HEK293 (cell line): ENCODE data around the gene ERGIC1.

Experiments used
- CTCF ChIA-PET: fragments of 350-600 bp; formaldehyde crosslinking; extraction: SDS; loops from one replicate; lab custom pipeline; 2021; ENCODE audit warnings: antibody characterized with exemption; lab: Yijun Ruan, JAX
- POLR2A ChIA-PET: fragments of 300-600 bp; formaldehyde crosslinking; extraction: SDS; loops from one replicate; lab custom pipeline; 2020; ENCODE audit warnings: antibody characterized with exemption, inconsistent platforms; lab: Yijun Ruan, JAX
- H3K27ac ChIP-seq: fragments of 200-500 bp; sonication (Bioruptor generic); 2 replicates; pipeline ENCODE4 v1.5.1; 2014; ENCODE audit warnings: low read depth, low read length, control low read depth, inconsistent platforms; ENCODE audit errors: extremely low read depth
- H3K36me3 ChIP-seq, 2 experiments: fragments of 200-500 bp in 1 of 2; sonication (Bioruptor generic) in 1 of 2; 1 replicate in 1 of 2; 2 replicates in 1 of 2; pipeline ENCODE4 v1.5.1; 2014 to 2017; ENCODE audit warnings: inconsistent platforms in 2 of 2, low read length in 2 of 2; ENCODE audit not compliant: control insufficient read depth in 2 of 2, insufficient read depth in 1 of 2
- H3K4me1 ChIP-seq: fragments of 200-500 bp; sonication (Bioruptor generic); 2 replicates; pipeline ENCODE4 v1.5.1; 2014; ENCODE audit warnings: mild to moderate bottlenecking, low read length, inconsistent platforms; ENCODE audit not compliant: control insufficient read depth, insufficient read depth
- H3K4me3 ChIP-seq: 2 replicates; pipeline ENCODE4 v1.5.1; 2011; ENCODE audit warnings: low read depth, mild to moderate bottlenecking, control low read depth, low read length, moderate library complexity
- H3K9me3 ChIP-seq: fragments of 200-500 bp; sonication (Bioruptor generic); 2 replicates; pipeline ENCODE4 v1.5.1; 2014; ENCODE audit warnings: low read depth, low read length, inconsistent platforms; ENCODE audit not compliant: control insufficient read depth, insufficient read depth
- KLF8 ChIP-seq: fragments of 450-650 bp; formaldehyde crosslinking; IDR thresholded peaks from 2 replicates; pipeline ENCODE4 v1.5.1; 2016; ENCODE audit warnings: missing biosample characterization, missing genetic modification characterization
- SALL2 ChIP-seq: fragments of 450-650 bp; formaldehyde crosslinking; IDR thresholded peaks from 2 replicates; pipeline ENCODE4 v1.5.0; 2017; ENCODE audit warnings: missing biosample characterization, mild to moderate bottlenecking, missing genetic modification characterization, borderline replicate concordance
- ZBTB1 ChIP-seq: fragments of 450-650 bp; formaldehyde crosslinking; IDR thresholded peaks from 2 replicates; pipeline ENCODE4 v1.5.1; 2016; ENCODE audit warnings: missing biosample characterization, missing genetic modification characterization
- ZBTB20 ChIP-seq: fragments of 450-650 bp; formaldehyde crosslinking; IDR thresholded peaks from 2 replicates; pipeline ENCODE4 v1.5.1; 2016; ENCODE audit warnings: missing biosample characterization, missing genetic modification characterization
- ZFP69B ChIP-seq: fragments of 450-650 bp; formaldehyde crosslinking; IDR thresholded peaks from 2 replicates; pipeline ENCODE4 v1.5.1; 2016; ENCODE audit warnings: missing biosample characterization, missing genetic modification characterization
- ZNF140 ChIP-seq: fragments of 450-650 bp; formaldehyde crosslinking; IDR thresholded peaks from 2 replicates; pipeline ENCODE4 v1.5.1; 2016; ENCODE audit warnings: missing biosample characterization, missing genetic modification characterization
- ZNF266 ChIP-seq: fragments of 450-650 bp; formaldehyde crosslinking; IDR thresholded peaks from 2 replicates; pipeline ENCODE4 v1.5.1; 2016; ENCODE audit warnings: missing biosample characterization, missing genetic modification characterization, low read depth
- ZNF280C ChIP-seq: fragments of 450-650 bp; formaldehyde crosslinking; IDR thresholded peaks from 2 replicates; pipeline ENCODE4 v1.5.1; 2016; ENCODE audit warnings: missing biosample characterization, missing genetic modification characterization
- ZNF350 ChIP-seq: fragments of 450-650 bp; formaldehyde crosslinking; IDR thresholded peaks from 2 replicates; pipeline ENCODE4 v1.5.0; 2017; ENCODE audit warnings: missing biosample characterization, mild to moderate bottlenecking, missing genetic modification characterization
- ZNF426 ChIP-seq: fragments of 450-650 bp; formaldehyde crosslinking; IDR thresholded peaks from 2 replicates; pipeline ENCODE4 v1.5.1; 2017; ENCODE audit warnings: missing biosample characterization, missing genetic modification characterization, mild to moderate bottlenecking, inconsistent platforms, moderate library complexity
- ZNF639 ChIP-seq: fragments of 450-650 bp; formaldehyde crosslinking; IDR thresholded peaks from 2 replicates; pipeline ENCODE4 v1.5.1; 2016; ENCODE audit warnings: missing biosample characterization, missing genetic modification characterization
- ZNF677 ChIP-seq: fragments of 450-650 bp; IDR thresholded peaks from 2 replicates; pipeline ENCODE4 v1.5.0; 2018; ENCODE audit warnings: missing biosample characterization, mild to moderate bottlenecking, missing genetic modification characterization, moderate library complexity
- ZNF692 ChIP-seq: fragments of 450-650 bp; formaldehyde crosslinking; IDR thresholded peaks from 2 replicates; pipeline ENCODE4 v1.5.1; 2016; ENCODE audit warnings: missing biosample characterization, missing genetic modification characterization
- TF ChIP-seq, protein P1 (sequence below): fragments of 450-650 bp; formaldehyde crosslinking; IDR thresholded peaks from 2 replicates; pipeline ENCODE4 v1.5.1; 2017; ENCODE audit warnings: missing biosample characterization, missing genetic modification characterization

ERGIC1 gene

GRCh38 chr5:172838151-172838875, 4.3 kb downstream of the ERGIC1 start (continued):
- TF ChIP-seq ZNF426 (no peak), ZNF280C (tag by site-specific recombination) (no peak)

- H3K4me1 ChIP-seq, result peaks cover 9% of the 10 kb centered on the region
- H3K27ac ChIP-seq, result no peak overlapping the region
- peaks cover 0 to 4% of the 10 kb centered on the region in 2 experiments; a peak in 2 of 3 replicates for H3K36me3 ChIP-seq
- TF ChIP-seq ZNF350 (tag by site-specific recombination) (no peak), ZBTB1 (no peak), ZNF639 (tag by site-specific recombination) (no peak), ZFP69B (tag by site-specific recombination) (no peak), KLF8 (tag by site-specific recombination) (no peak), ZNF140 (no peak), SALL2 (tag by site-specific recombination) (no peak), ZNF692 (tag by site-specific recombination) (no peak), ZNF677 (no peak)
- TF ChIP-seq, protein P1, sequence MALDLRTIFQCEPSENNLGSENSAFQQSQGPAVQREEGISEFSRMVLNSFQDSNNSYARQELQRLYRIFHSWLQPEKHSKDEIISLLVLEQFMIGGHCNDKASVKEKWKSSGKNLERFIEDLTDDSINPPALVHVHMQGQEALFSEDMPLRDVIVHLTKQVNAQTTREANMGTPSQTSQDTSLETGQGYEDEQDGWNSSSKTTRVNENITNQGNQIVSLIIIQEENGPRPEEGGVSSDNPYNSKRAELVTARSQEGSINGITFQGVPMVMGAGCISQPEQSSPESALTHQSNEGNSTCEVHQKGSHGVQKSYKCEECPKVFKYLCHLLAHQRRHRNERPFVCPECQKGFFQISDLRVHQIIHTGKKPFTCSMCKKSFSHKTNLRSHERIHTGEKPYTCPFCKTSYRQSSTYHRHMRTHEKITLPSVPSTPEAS, result no peak
- TF ChIP-seq, all 188 proteins: peak for 0
- Histone ChIP-seq H3K9me3 (no peaks in the 10 kb centered on the region), H3K4me3 (no peak overlapping the region)
- ChIA-PET CTCF (no interaction called here), POLR2A (no interaction called here)
Measured at GRCh38 chr5:172839669-172840431, 5.8 kb downstream of the ERGIC1 start.

DNA sequence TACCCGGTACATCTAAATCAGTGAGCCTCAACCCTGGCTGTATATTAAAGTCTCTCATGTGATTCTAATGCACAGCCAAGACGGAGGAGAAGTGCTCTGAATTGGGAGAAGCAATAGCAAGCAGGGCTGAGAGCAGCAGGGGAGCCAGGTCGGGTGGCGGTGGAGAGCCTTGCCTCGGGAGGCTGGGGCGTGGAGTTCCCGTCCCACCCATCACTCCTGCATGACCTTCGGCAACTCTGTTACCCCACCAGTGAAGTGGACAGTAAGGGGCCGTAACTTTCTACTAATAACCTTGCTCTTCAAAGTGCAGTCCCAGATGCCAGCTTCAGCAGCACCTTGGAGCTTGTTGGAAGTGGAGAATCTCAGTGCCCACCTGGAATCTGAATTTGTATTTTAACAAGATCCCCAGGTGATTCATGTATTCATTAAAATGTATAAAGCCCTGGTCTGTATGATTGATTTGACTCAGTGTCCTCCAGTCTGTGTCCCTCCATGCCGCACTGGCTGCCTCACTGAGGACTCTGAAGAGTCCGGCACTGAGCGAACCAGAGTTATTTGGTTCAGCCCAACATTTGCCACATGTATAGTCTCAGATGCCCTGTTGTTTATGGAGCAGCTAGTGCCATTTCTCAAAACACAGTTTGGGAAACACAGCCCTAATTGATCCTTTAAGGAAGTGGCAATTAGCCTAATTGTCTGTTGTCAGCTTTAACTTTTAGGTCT, 6.5 kb downstream of the ERGIC1 start:
- Histone ChIP-seq H3K4me3 (no peak overlapping the region), H3K27ac (no peak overlapping the region), H3K9me3 (no peaks in the 10 kb centered on the region), H3K36me3 (peaks cover 0 to 4% of the 10 kb centered on the region in 2 experiments; a peak in 2 of 3 replicates), H3K4me1 (peaks cover 9% of the 10 kb centered on the region)
- CTCF ChIA-PET, result interaction anchor here (0.6 kb wide), 2 partner anchors 18 to 1017 kb away, joined by 3 read pairs; no protein-coding TSS in a partner anchor
- TF ChIP-seq ZNF266, result no peak
- TF ChIP-seq ZBTB20 (tag by site-specific recombination), result 0 out of 2 replicates have a peak, but pooled peaks have one; percentile 37
- POLR2A ChIA-PET, result no interaction called here
